T-helper 17 cell (primary cell): ENCODE results near the gene ADAMTS14. TPM values are rescaled to one million over a fixed set of nuclear protein-coding genes. Genes with fewer than 3 reads are reported as not detected.

Experiments used
- ATAC-seq: fragments of 150-1000 bp; cut with Tn5 transposase; 2 replicates; pipeline ENCODE4 v1.10.0; 2021; ENCODE audit warnings: mild to moderate bottlenecking, moderate library complexity
- DNase-seq, 3 donors: peaks; one replicate each; pipeline versions ENCODE4 v3.0.0 to v3.0.0-alpha.2; 2020 to 2021
- H3K9me3 ChIP-seq: one replicate; pipeline ENCODE4 v1.7.0; 2013; ENCODE audit warnings: low read length, mild to moderate bottlenecking; ENCODE audit not compliant: control insufficient read depth, poor library complexity, severe bottlenecking
- H3K27ac Mint-ChIP-seq: one replicate; pipeline ENCODE4 v1.8.0; 2022; ENCODE audit warnings: mild to moderate bottlenecking, moderate library complexity, mixed read lengths
- H3K27me3 Mint-ChIP-seq: one replicate; pipeline ENCODE4 v1.8.0; 2022; ENCODE audit warnings: mixed read lengths
- H3K36me3 Mint-ChIP-seq: one replicate; pipeline ENCODE4 v1.8.0; 2022; ENCODE audit warnings: low read depth, mixed read lengths
- H3K4me1 Mint-ChIP-seq: one replicate; pipeline ENCODE4 v1.8.0; 2022; ENCODE audit warnings: mild to moderate bottlenecking, mixed read lengths
- H3K4me3 Mint-ChIP-seq: one replicate; pipeline ENCODE4 v1.8.0; 2022; ENCODE audit warnings: mild to moderate bottlenecking, moderate library complexity, mixed read lengths
- total RNA-seq, 4 donors: library from RNA in 2 of 4; stranded (reverse) in 2 of 4; gene quantifications; one replicate each; pipeline ENCODE4 v1.2.3 and lab custom pipeline; 2022 to 2026

The ADAMTS14 gene
- total RNA-seq, 2 donors from 2014 or later = not detected

- ATAC-seq (no peak), DNase-seq (no peak)
- no peaks in the 10 kb centered on the region for H3K4me1 Mint-ChIP-seq
Observed at GRCh38 chr10:70699659-70700174, 27.4 kb downstream of the ADAMTS14 start.

GRCh38 chr10:70702190-70702763 is 30.0 kb downstream of the ADAMTS14 start:
- no peaks in the 10 kb centered on the region for H3K9me3 ChIP-seq
- no peak overlapping the region for H3K27ac Mint-ChIP-seq
- H3K4me1 Mint-ChIP-seq = no peaks in the 10 kb centered on the region
- peaks cover 5% of the 10 kb centered on the region for H3K27me3 Mint-ChIP-seq
- DNase-seq = no peak
- no peaks in the 10 kb centered on the region for H3K36me3 Mint-ChIP-seq
- ATAC-seq = no peak
- no peak overlapping the region for H3K4me3 Mint-ChIP-seq

More at GRCh38 chr10:70699659-70700174, 27.4 kb downstream of the ADAMTS14 start:
- no peaks in the 10 kb centered on the region for H3K9me3 ChIP-seq
- Mint-ChIP-seq H3K27ac (no peak overlapping the region), H3K4me3 (no peak overlapping the region), H3K27me3 (no peaks in the 10 kb centered on the region), H3K36me3 (no peaks in the 10 kb centered on the region)

GRCh38 chr10:70704211-70704610 is 31.9 kb downstream of the ADAMTS14 start:
- Mint-ChIP-seq H3K27me3 (peaks cover 5% of the 10 kb centered on the region), H3K27ac (no peak overlapping the region), H3K4me1 (no peaks in the 10 kb centered on the region), H3K36me3 (no peaks in the 10 kb centered on the region), H3K4me3 (no peak overlapping the region)
- DNase-seq (no peak), ATAC-seq (no peak)
- no peaks in the 10 kb centered on the region for H3K9me3 ChIP-seq

GRCh38 chr10:70705121-70705861 is 33.0 kb downstream of the ADAMTS14 start:
- no peaks in the 10 kb centered on the region for H3K9me3 ChIP-seq
- no peak overlapping the region for H3K27ac Mint-ChIP-seq
- H3K4me1 Mint-ChIP-seq = no peaks in the 10 kb centered on the region
- no peak for DNase-seq
- ATAC-seq = no peak
- no peak overlapping the region for H3K4me3 Mint-ChIP-seq
- H3K27me3 Mint-ChIP-seq = peaks cover 11% of the 10 kb centered on the region
- H3K36me3 Mint-ChIP-seq = no peaks in the 10 kb centered on the region

GRCh38 chr10:70711177-70711576 is 38.9 kb downstream of the ADAMTS14 start:
- no peak for ATAC-seq
- DNase-seq = no peak
- Mint-ChIP-seq H3K36me3 (no peaks in the 10 kb centered on the region), H3K4me3 (no peak overlapping the region), H3K27me3 (peaks cover 26% of the 10 kb centered on the region), H3K4me1 (no peaks in the 10 kb centered on the region), H3K27ac (no peak overlapping the region)
- no peaks in the 10 kb centered on the region for H3K9me3 ChIP-seq

- H3K27ac Mint-ChIP-seq = no peak overlapping the region
- no peaks in the 10 kb centered on the region for H3K4me1 Mint-ChIP-seq
- no peak overlapping the region for H3K4me3 Mint-ChIP-seq
- peaks cover 25% of the 10 kb centered on the region for H3K27me3 Mint-ChIP-seq
- DNase-seq (no peak), ATAC-seq (no peak)
- H3K36me3 Mint-ChIP-seq = no peaks in the 10 kb centered on the region
- H3K9me3 ChIP-seq = no peaks in the 10 kb centered on the region
Observed at GRCh38 chr10:70711911-70712310, 39.6 kb downstream of the ADAMTS14 start.

- no peaks in the 10 kb centered on the region for H3K36me3 Mint-ChIP-seq
- H3K4me1 Mint-ChIP-seq = no peaks in the 10 kb centered on the region
- peaks cover 21% of the 10 kb centered on the region for H3K27me3 Mint-ChIP-seq
- no peak for DNase-seq
- no peak overlapping the region for H3K4me3 Mint-ChIP-seq
- H3K9me3 ChIP-seq = no peaks in the 10 kb centered on the region
- no peak overlapping the region for H3K27ac Mint-ChIP-seq
- no peak for ATAC-seq
Observed at GRCh38 chr10:70714245-70714644, 41.9 kb downstream of the ADAMTS14 start.

- no peak overlapping the region for H3K27ac Mint-ChIP-seq
- peaks cover 19% of the 10 kb centered on the region for H3K27me3 Mint-ChIP-seq
- no peak overlapping the region for H3K4me3 Mint-ChIP-seq
- H3K9me3 ChIP-seq = no peaks in the 10 kb centered on the region
- ATAC-seq (no peak), DNase-seq (no peak)
- H3K4me1 Mint-ChIP-seq = no peaks in the 10 kb centered on the region
- H3K36me3 Mint-ChIP-seq = no peaks in the 10 kb centered on the region
Observed at GRCh38 chr10:70714951-70715350, 42.6 kb downstream of the ADAMTS14 start.

GRCh38 chr10:70715853-70716795 is 43.8 kb downstream of the ADAMTS14 start:
- no peaks in the 10 kb centered on the region for H3K9me3 ChIP-seq
- DNase-seq = no peak
- Mint-ChIP-seq H3K36me3 (no peaks in the 10 kb centered on the region), H3K4me3 (no peak overlapping the region), H3K4me1 (no peaks in the 10 kb centered on the region), H3K27ac (peak overlapping the region; percentile 29), H3K27me3 (peaks cover 7% of the 10 kb centered on the region)
- ATAC-seq = no peak

GRCh38 chr10:70722820-70723424 is 50.6 kb downstream of the ADAMTS14 start:
- no peak for DNase-seq
- no peaks in the 10 kb centered on the region for H3K27me3 Mint-ChIP-seq
- H3K36me3 Mint-ChIP-seq = no peaks in the 10 kb centered on the region
- no peaks in the 10 kb centered on the region for H3K4me1 Mint-ChIP-seq
- H3K9me3 ChIP-seq = no peaks in the 10 kb centered on the region
- no peak for ATAC-seq
- H3K27ac Mint-ChIP-seq = no peak overlapping the region
- no peak overlapping the region for H3K4me3 Mint-ChIP-seq

GRCh38 chr10:70723771-70724170 is 51.5 kb downstream of the ADAMTS14 start:
- Mint-ChIP-seq H3K27me3 (no peaks in the 10 kb centered on the region), H3K4me3 (no peak overlapping the region), H3K4me1 (no peaks in the 10 kb centered on the region), H3K27ac (no peak overlapping the region), H3K36me3 (no peaks in the 10 kb centered on the region)
- ATAC-seq (no peak), DNase-seq (no peak)
- no peaks in the 10 kb centered on the region for H3K9me3 ChIP-seq

GRCh38 chr10:70726909-70727495 is 54.7 kb downstream of the ADAMTS14 start:
- ATAC-seq = no peak
- DNase-seq = no peak
- Mint-ChIP-seq H3K36me3 (no peaks in the 10 kb centered on the region), H3K4me3 (no peak overlapping the region), H3K4me1 (peaks cover under 1% of the 10 kb centered on the region), H3K27ac (no peak overlapping the region), H3K27me3 (peaks cover 7% of the 10 kb centered on the region)
- no peaks in the 10 kb centered on the region for H3K9me3 ChIP-seq
